Neural progenitor cell (in vitro differentiated cells): ENCODE data around the gene FBXL17.

Experiments used
- CTCF ChIP-seq: fragments of 200-600 bp; sonication (generic); IDR thresholded peaks from 2 replicates; pipeline ENCODE4 v1.5.1; 2017; ENCODE audit warnings: antibody characterized with exemption, mild to moderate bottlenecking
- EZH2 ChIP-seq: fragments of 200-600 bp; sonication (generic); IDR thresholded peaks from 2 replicates; pipeline ENCODE4 v1.6.1; 2017; ENCODE audit warnings: antibody characterized with exemption, mild to moderate bottlenecking, moderate library complexity

- TF ChIP-seq EZH2, result no peak
- TF ChIP-seq CTCF, result peak; percentile 60
Observed at GRCh38 chr5:108345541-108346171, 36.2 kb downstream of the FBXL17 start.
